K562 (cell line): ENCODE measurements around the gene TUBB2A. TPM values are rescaled to one million over a fixed set of nuclear protein-coding genes. Genes with fewer than 3 reads are reported as not detected.
A peak's percentile ranks its signal among the peaks of the same experiment; 100 is the strongest.

ENCODE experiments used
- ARID2 ChIP-seq: fragments of 450-650 bp; IDR thresholded peaks from 2 replicates; pipeline ENCODE4 v1.6.1; 2017; ENCODE audit warnings: antibody characterized with exemption, mild to moderate bottlenecking
- CBFB ChIP-seq: sonication (generic); formaldehyde crosslinking; IDR thresholded peaks from 2 replicates; pipeline ENCODE4 v1.4.0; 2020; ENCODE audit warnings: mild to moderate bottlenecking, missing genetic modification reagents
- CCNT2 ChIP-seq: IDR thresholded peaks from 2 replicates; pipeline ENCODE4 v1.6.1; 2011; ENCODE audit warnings: borderline replicate concordance, low read depth, mild to moderate bottlenecking, moderate library complexity, mixed read lengths, low read length; ENCODE audit not compliant: insufficient read length; ENCODE audit errors: extremely low read depth
- CTBP1 ChIP-seq: fragments of 450-650 bp; IDR thresholded peaks from 2 replicates; pipeline ENCODE4 v1.6.1; 2016; ENCODE audit warnings: borderline replicate concordance
- ETV5 ChIP-seq: sonication (generic); formaldehyde crosslinking; IDR thresholded peaks from 2 replicates; pipeline ENCODE4 v1.4.0; 2020; ENCODE audit warnings: low read depth, mild to moderate bottlenecking, missing genetic modification reagents
- IFI16 ChIP-seq: fragments of 250-450 bp; sonication (Bioruptor Pico); IDR thresholded peaks from 2 replicates; pipeline ENCODE4 v2.1.2; 2022; ENCODE audit warnings: mild to moderate bottlenecking, inconsistent platforms
- JUND ChIP-seq, 2 experiments: IDR thresholded peaks; 2 replicates in 1 of 2; 3 replicates in 1 of 2; pipeline ENCODE4 v1.6.1; 2011; ENCODE audit warnings: borderline replicate concordance in 2 of 2, low read depth in 2 of 2, low read length in 2 of 2, improper control_type of control experiment in 1 of 2, missing biosample characterization in 1 of 2, missing genetic modification characterization in 1 of 2, missing genetic modification reagents in 1 of 2
- MAFK ChIP-seq: IDR thresholded peaks from 2 replicates; pipeline ENCODE4 v1.6.1; 2011; ENCODE audit warnings: low read length, improper control_type of control experiment
- MAX ChIP-seq: sonication (generic); formaldehyde crosslinking; IDR thresholded peaks from 2 replicates; pipeline ENCODE4 v1.9.0; 2022; ENCODE audit warnings: mild to moderate bottlenecking, missing genetic modification reagents
- NFXL1 ChIP-seq: fragments of 450-650 bp; formaldehyde crosslinking; IDR thresholded peaks from 2 replicates; pipeline ENCODE4 v1.4.0; 2021; ENCODE audit warnings: mild to moderate bottlenecking
- POLR2AphosphoS5 ChIP-seq: IDR thresholded peaks from 2 replicates; pipeline ENCODE4 v1.6.1; 2011; ENCODE audit warnings: mild to moderate bottlenecking, low read depth, low read length, moderate library complexity; ENCODE audit not compliant: control insufficient read depth, insufficient read depth
- PURB ChIP-seq: sonication (generic); formaldehyde crosslinking; IDR thresholded peaks from 2 replicates; pipeline ENCODE4 v1.9.0; 2021; ENCODE audit warnings: low read depth, mild to moderate bottlenecking, missing genetic modification reagents
- RNF2 ChIP-seq: sonication (generic); IDR thresholded peaks from 2 replicates; pipeline ENCODE4 v1.6.1; 2016
- SMARCA4 ChIP-seq: fragments of 450-650 bp; IDR thresholded peaks from 2 replicates; pipeline ENCODE4 v1.6.1; 2016
- SUPT5H ChIP-seq: fragments of 450-650 bp; IDR thresholded peaks from 2 replicates; pipeline ENCODE4 v1.6.1; 2016
- ZBTB7A ChIP-seq: IDR thresholded peaks from 2 replicates; pipeline ENCODE4 v1.6.1; 2011; ENCODE audit warnings: low read depth, mild to moderate bottlenecking, low read length, moderate library complexity, borderline replicate concordance; ENCODE audit not compliant: control insufficient read depth
- ZKSCAN8 ChIP-seq: fragments of 200-800 bp; sonication (Bioruptor generic); IDR thresholded peaks from 2 replicates; pipeline ENCODE4 v1.6.1; 2016; ENCODE audit warnings: missing genetic modification characterization, missing compliant biosample characterization
- ZMIZ1 ChIP-seq, 2 experiments: fragments of 150-350 bp in 1 of 2; IDR thresholded peaks; 2 replicates each; pipeline ENCODE4 v1.6.1; 2012 to 2016; ENCODE audit warnings: low read depth in 2 of 2, low read length in 2 of 2, mild to moderate bottlenecking in 1 of 2, moderate library complexity in 1 of 2
- ZNF197 ChIP-seq: fragments of 200-800 bp; sonication (Bioruptor generic); IDR thresholded peaks from 2 replicates; pipeline ENCODE4 v1.6.1; 2016; ENCODE audit warnings: low read depth, missing genetic modification characterization, missing compliant biosample characterization
- ZNF239 ChIP-seq: fragments of 250-450 bp; sonication (Bioruptor Pico); IDR thresholded peaks from 2 replicates; pipeline ENCODE4 v1.4.0; 2020; ENCODE audit warnings: mild to moderate bottlenecking
- ZNF551 ChIP-seq: fragments of 250-450 bp; sonication (Bioruptor Pico); IDR thresholded peaks from 2 replicates; pipeline ENCODE4 v1.5.0; 2021; ENCODE audit warnings: mild to moderate bottlenecking, moderate library complexity
- ZNF695 ChIP-seq: fragments of 450-650 bp; formaldehyde crosslinking; IDR thresholded peaks from 2 replicates; pipeline ENCODE4 v1.4.0; 2020; ENCODE audit warnings: mild to moderate bottlenecking, moderate library complexity
- ZNF717 ChIP-seq: fragments of 250-450 bp; sonication (Bioruptor Pico); IDR thresholded peaks from 2 replicates; pipeline ENCODE4 v1.5.0; 2021
- polyA plus RNA-seq, 8 experiments: library from polyadenylated mRNA; depleted of rRNA in 4 of 8; stranded (reverse) in 5 of 8; unstranded in 3 of 8; fragments of >200 nt; fragmentation: Nextera tagmentation in 2 of 8; fragmentation: Illumina TruSeq in 1 of 8; extraction: Ambion mirVana in 2 of 8; extraction: Trizol in 1 of 8; gene quantifications; 2 replicates each; pipeline versions ENCODE4 v1.2.1 to v1.2.3, GENCODE V29; 2011 to 2014; ENCODE audit warnings: inconsistent platforms in 1 of 8, missing spikeins in 1 of 8
- total RNA-seq, 7 experiments: library from RNA; depleted of rRNA in 6 of 7; stranded (reverse); fragments of >200 nt in 6 of 7; fragmentation: Illumina TruSeq in 2 of 7; extraction: Trizol in 2 of 7; gene quantifications; 2 replicates each; pipeline versions ENCODE4 v1.2.1 to v1.2.3, GENCODE V29; 2011 to 2021; ENCODE audit warnings: low replicate concordance in 1 of 7
- TF ChIP-seq, protein P1 (sequence below): sonication (generic); formaldehyde crosslinking; IDR thresholded peaks from 2 replicates; pipeline ENCODE4 v1.8.0; 2022; ENCODE audit warnings: mild to moderate bottlenecking, missing genetic modification reagents, borderline replicate concordance

TUBB2A gene
- total and polyA plus RNA-seq, 9 of the 15 experiments (the other 6 are each of a cell fraction or from before 2014, with no cell fraction given) = 3.6 to 92.1 (median 45.6) TPM

DNA sequence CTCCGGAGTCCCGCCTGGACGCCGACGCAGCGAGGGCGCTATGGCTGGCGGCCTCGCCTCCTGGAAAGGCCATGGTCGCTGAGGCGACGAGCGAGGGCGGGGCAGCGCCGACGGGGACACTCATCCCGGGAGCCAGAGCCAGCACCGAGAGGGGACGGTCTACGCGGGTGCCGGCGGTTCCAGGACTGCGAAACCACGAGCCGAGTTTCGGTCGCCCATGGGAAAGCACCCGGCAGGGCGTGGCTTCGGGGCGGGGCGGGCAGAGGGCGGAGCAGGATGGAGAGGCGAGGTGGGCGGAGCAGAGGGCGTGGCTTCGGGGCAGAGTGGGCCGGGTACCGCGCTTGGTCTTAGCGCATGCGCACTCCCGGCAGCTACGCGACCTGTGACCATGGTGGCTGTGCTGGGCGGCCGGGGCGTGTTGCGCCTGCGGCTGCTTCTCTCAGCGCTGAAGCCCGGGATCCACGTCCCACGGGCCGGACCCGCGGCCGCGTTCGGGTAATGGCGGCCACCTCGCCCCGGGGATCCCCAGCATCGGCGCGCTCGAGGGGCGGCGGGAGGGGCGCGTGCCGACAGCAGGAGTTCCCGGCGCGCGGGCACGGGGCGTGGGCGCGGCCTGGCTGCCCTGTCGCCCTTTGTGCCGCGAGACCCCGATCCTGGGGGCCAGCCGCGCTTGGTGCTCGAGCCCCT, 38.8 kb downstream of the TUBB2A start, which contains the start of gene BPHL (continued):
- TF ChIP-seq RNF2 (peak; percentile 36; the same call in 1 of the 2 replicates), ZNF695 (CRISPR knock-in tag) (no peak), JUND (IDR thresholded peaks at IDR 0.05; ENCODE audit: borderline replicate concordance, low read depth, low read length) (no peak; the same call in 1 of the 2 replicates), JUND (tag; IDR thresholded peaks at IDR 0.05; ENCODE audit: borderline replicate concordance, low read depth, low read length) (peak; percentile 5; the same call in 1 of the 3 replicates), NFXL1 (CRISPR knock-in tag) (no peak), ZBTB7A (peak; percentile 78; the same call in 1 of the 2 replicates), ETV5 (CRISPR knock-in tag) (no peak; the same call in 1 of the 2 replicates), IFI16 (CRISPR knock-in tag) (no peak), MAFK (no peak), CTBP1 (peak; percentile 94), CBFB (CRISPR knock-in tag) (no peak), ZKSCAN8 (CRISPR knock-in tag) (no peak), SUPT5H (peak; percentile 91), ARID2 (no peak), ZNF717 (CRISPR knock-in tag) (no peak), ZNF551 (CRISPR knock-in tag) (no peak), ZMIZ1 (IDR thresholded peaks at IDR 0.05; ENCODE audit: low read depth in 2 of 2, low read length in 2 of 2) (no peak), POLR2AphosphoS5 (no peak), SMARCA4 (no peak), ZNF197 (CRISPR knock-in tag) (no peak), PURB (no peak), MAX (CRISPR knock-in tag) (peak; percentile 84), ZNF239 (CRISPR knock-in tag) (no peak), CCNT2 (peak; percentile 80)
- TF ChIP-seq, protein P1, sequence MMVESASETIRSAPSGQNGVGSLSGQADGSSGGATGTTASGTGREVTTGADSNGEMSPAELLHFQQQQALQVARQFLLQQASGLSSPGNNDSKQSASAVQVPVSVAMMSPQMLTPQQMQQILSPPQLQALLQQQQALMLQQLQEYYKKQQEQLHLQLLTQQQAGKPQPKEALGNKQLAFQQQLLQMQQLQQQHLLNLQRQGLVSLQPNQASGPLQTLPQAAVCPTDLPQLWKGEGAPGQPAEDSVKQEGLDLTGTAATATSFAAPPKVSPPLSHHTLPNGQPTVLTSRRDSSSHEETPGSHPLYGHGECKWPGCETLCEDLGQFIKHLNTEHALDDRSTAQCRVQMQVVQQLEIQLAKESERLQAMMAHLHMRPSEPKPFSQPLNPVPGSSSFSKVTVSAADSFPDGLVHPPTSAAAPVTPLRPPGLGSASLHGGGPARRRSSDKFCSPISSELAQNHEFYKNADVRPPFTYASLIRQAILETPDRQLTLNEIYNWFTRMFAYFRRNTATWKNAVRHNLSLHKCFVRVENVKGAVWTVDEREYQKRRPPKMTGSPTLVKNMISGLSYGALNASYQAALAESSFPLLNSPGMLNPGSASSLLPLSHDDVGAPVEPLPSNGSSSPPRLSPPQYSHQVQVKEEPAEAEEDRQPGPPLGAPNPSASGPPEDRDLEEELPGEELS = 0 out of 2 replicates have a peak, but pooled peaks have one; percentile 67
